Neural progenitor cell (in vitro differentiated cells): ENCODE results near the gene GMFB. TPM values are rescaled to one million over a fixed set of nuclear protein-coding genes. Genes with fewer than 3 reads are reported as not detected.

Experiments used
- DNase-seq: peaks from one replicate; pipeline ENCODE4 v3.0.0-alpha.2; 2016; ENCODE audit warnings: low spot score
- H2AFZ ChIP-seq: fragments of 200-600 bp; sonication (generic); replicated peaks from 2 replicates; pipeline ENCODE4 v1.6.1; 2016; ENCODE audit warnings: antibody characterized with exemption
- H3F3A ChIP-seq: fragments of 200-600 bp; sonication (generic); 2 replicates; pipeline ENCODE4 v1.6.1; 2016; ENCODE audit warnings: antibody characterized with exemption, low read depth
- H3K27ac ChIP-seq: fragments of 200-600 bp; sonication (generic); 2 replicates; pipeline ENCODE4 v1.5.1; 2016; ENCODE audit warnings: mild to moderate bottlenecking
- H3K27me3 ChIP-seq: fragments of 200-600 bp; sonication (generic); 2 replicates; pipeline ENCODE4 v1.6.1; 2016; ENCODE audit warnings: mild to moderate bottlenecking, moderate library complexity
- H3K36me3 ChIP-seq: fragments of 200-600 bp; sonication (generic); 2 replicates; pipeline ENCODE4 v1.5.1; 2016
- H3K4me1 ChIP-seq: fragments of 200-600 bp; sonication (generic); 2 replicates; pipeline ENCODE4 v1.6.1; 2016; ENCODE audit warnings: mixed run types
- H3K4me2 ChIP-seq: fragments of 200-600 bp; sonication (generic); 2 replicates; pipeline ENCODE4 v1.6.1; 2016
- H3K4me3 ChIP-seq: fragments of 200-600 bp; sonication (generic); 2 replicates; pipeline ENCODE4 v1.5.1; 2016
- H3K79me2 ChIP-seq: fragments of 200-600 bp; sonication (generic); 2 replicates; pipeline ENCODE4 v1.6.1; 2016; ENCODE audit warnings: low read depth
- H3K9ac ChIP-seq: fragments of 200-600 bp; sonication (generic); 2 replicates; pipeline ENCODE4 v1.6.1; 2016
- H3K9me3 ChIP-seq: fragments of 200-600 bp; sonication (generic); 2 replicates; pipeline ENCODE4 v1.5.1; 2016; ENCODE audit warnings: low read depth
- H4K20me1 ChIP-seq: fragments of 200-600 bp; sonication (generic); 2 replicates; pipeline ENCODE4 v1.6.1; 2016; ENCODE audit warnings: low read depth
- H3K27ac Mint-ChIP-seq: 3 replicates; pipeline ENCODE4 v1.8.0; 2021; ENCODE audit warnings: mixed read lengths
- H3K27me3 Mint-ChIP-seq: 2 replicates; pipeline ENCODE4 v1.8.0; 2022; ENCODE audit warnings: low read depth, mild to moderate bottlenecking, inconsistent platforms, moderate library complexity, mixed read lengths; ENCODE audit not compliant: insufficient read depth
- H3K36me3 Mint-ChIP-seq: 3 replicates; pipeline ENCODE4 v1.8.0; 2021; ENCODE audit warnings: mixed read lengths
- H3K4me1 Mint-ChIP-seq: 3 replicates; pipeline ENCODE4 v1.8.0; 2021; ENCODE audit warnings: mixed read lengths
- H3K4me3 Mint-ChIP-seq: 3 replicates; pipeline ENCODE4 v1.8.0; 2021; ENCODE audit warnings: mild to moderate bottlenecking, moderate library complexity, mixed read lengths
- H3K9me3 Mint-ChIP-seq: 3 replicates; pipeline ENCODE4 v1.8.0; 2020; ENCODE audit warnings: mixed read lengths
- CTCF ChIP-seq: fragments of 200-600 bp; sonication (generic); IDR thresholded peaks from 2 replicates; pipeline ENCODE4 v1.5.1; 2017; ENCODE audit warnings: antibody characterized with exemption, mild to moderate bottlenecking
- EZH2 ChIP-seq: fragments of 200-600 bp; sonication (generic); IDR thresholded peaks from 2 replicates; pipeline ENCODE4 v1.6.1; 2017; ENCODE audit warnings: antibody characterized with exemption, mild to moderate bottlenecking, moderate library complexity
- EZH2phosphoT487 ChIP-seq: fragments of 200-600 bp; sonication (generic); IDR thresholded peaks from 2 replicates; pipeline ENCODE4 v1.6.1; 2017; ENCODE audit warnings: antibody characterized with exemption
- total RNA-seq: library from RNA; depleted of rRNA; stranded (reverse); fragments of >200 nt; gene quantifications from 2 replicates; pipeline ENCODE4 v1.2.3, GENCODE V29; 2015; ENCODE audit warnings: low replicate concordance

Gene GMFB
- total RNA-seq, 1 donor from 2014 or later: 172 TPM

- H3K36me3 ChIP-seq: peaks cover 4% of the 10 kb centered on the region
- H3K9ac ChIP-seq: no peak overlapping the region
- no peak overlapping the region for H2AFZ ChIP-seq
- H3K27me3 ChIP-seq: no peaks in the 10 kb centered on the region
- Mint-ChIP-seq H3K36me3 (peaks cover 10% of the 10 kb centered on the region), H3K27ac (no peak overlapping the region), H3K27me3 (no peaks in the 10 kb centered on the region), H3K4me3 (no peak overlapping the region), H3K4me1 (peaks cover 12% of the 10 kb centered on the region), H3K9me3 (no peaks in the 10 kb centered on the region)
- no peak for TF ChIP-seq CTCF
- no peak for TF ChIP-seq EZH2phosphoT487
- TF ChIP-seq EZH2: no peak
- no peaks in the 10 kb centered on the region for H3K9me3 ChIP-seq
- DNase-seq: no peak
- H3K4me1 ChIP-seq: peaks cover 26% of the 10 kb centered on the region
- peaks cover 10% of the 10 kb centered on the region for H4K20me1 ChIP-seq
- H3K79me2 ChIP-seq: no peaks in the 10 kb centered on the region
- peaks cover 33% of the 10 kb centered on the region for H3F3A ChIP-seq
- H3K4me3 ChIP-seq: no peak overlapping the region
- H3K27ac ChIP-seq: no peak overlapping the region
- H3K4me2 ChIP-seq: no peak overlapping the region
Observed at GRCh38 chr14:54474232-54474793, 14.5 kb downstream of the GMFB start.

GRCh38 chr14:54472315-54472714 lies 16.5 kb downstream of the GMFB start:
- H3K4me1 ChIP-seq: peaks cover 26% of the 10 kb centered on the region
- peak overlapping the region; percentile 40 for H3K27ac ChIP-seq
- no peaks in the 10 kb centered on the region for H3K27me3 ChIP-seq
- peaks cover 15% of the 10 kb centered on the region for H3K36me3 Mint-ChIP-seq
- TF ChIP-seq EZH2phosphoT487: peak; percentile 84
- TF ChIP-seq EZH2: no peak
- no peak overlapping the region for H3K4me3 Mint-ChIP-seq
- H3K9ac ChIP-seq: no peak overlapping the region
- no peaks in the 10 kb centered on the region for H3K9me3 ChIP-seq
- peak; percentile 73 for DNase-seq
- H3F3A ChIP-seq: peaks cover 33% of the 10 kb centered on the region
- no peaks in the 10 kb centered on the region for H3K36me3 ChIP-seq
- H3K4me2 ChIP-seq: peak overlapping the region; percentile 60
- H3K27me3 Mint-ChIP-seq: peaks cover 1% of the 10 kb centered on the region
- no peak overlapping the region for H2AFZ ChIP-seq
- H3K9me3 Mint-ChIP-seq: peaks cover 8% of the 10 kb centered on the region
- H3K4me3 ChIP-seq: no peak overlapping the region
- H3K27ac Mint-ChIP-seq: peak overlapping the region; percentile 69
- peaks cover 4% of the 10 kb centered on the region for H4K20me1 ChIP-seq
- no peaks in the 10 kb centered on the region for H3K79me2 ChIP-seq
- H3K4me1 Mint-ChIP-seq: peaks cover 12% of the 10 kb centered on the region

GRCh38 chr14:54471641-54472040 lies 17.1 kb downstream of the GMFB start:
- H3K27ac Mint-ChIP-seq: no peak overlapping the region
- no peaks in the 10 kb centered on the region for H3K9me3 ChIP-seq
- H3K9ac ChIP-seq: no peak overlapping the region
- H3K27me3 ChIP-seq: no peaks in the 10 kb centered on the region
- H3K4me3 Mint-ChIP-seq: no peak overlapping the region
- H3K27me3 Mint-ChIP-seq: peaks cover 4% of the 10 kb centered on the region
- peaks cover 9% of the 10 kb centered on the region for H3K9me3 Mint-ChIP-seq
- H3K36me3 Mint-ChIP-seq: peaks cover 15% of the 10 kb centered on the region
- no peaks in the 10 kb centered on the region for H3K79me2 ChIP-seq
- peaks cover 33% of the 10 kb centered on the region for H3F3A ChIP-seq
- no peak overlapping the region for H3K4me3 ChIP-seq
- TF ChIP-seq CTCF (no peak), EZH2phosphoT487 (no peak), EZH2 (no peak)
- H3K4me1 ChIP-seq: peaks cover 26% of the 10 kb centered on the region
- H3K4me2 ChIP-seq: peak overlapping the region; percentile 60
- peaks cover 4% of the 10 kb centered on the region for H4K20me1 ChIP-seq
- peaks cover 12% of the 10 kb centered on the region for H3K4me1 Mint-ChIP-seq
- H3K36me3 ChIP-seq: no peaks in the 10 kb centered on the region
- no peak overlapping the region for H2AFZ ChIP-seq
- no peak for DNase-seq
- H3K27ac ChIP-seq: no peak overlapping the region

GRCh38 chr14:54470701-54471100 lies 18.1 kb downstream of the GMFB start:
- no peak for DNase-seq
- peaks cover 26% of the 10 kb centered on the region for H3K4me1 ChIP-seq
- Mint-ChIP-seq H3K9me3 (peaks cover 9% of the 10 kb centered on the region), H3K4me1 (peaks cover 12% of the 10 kb centered on the region), H3K36me3 (peaks cover 13% of the 10 kb centered on the region), H3K27ac (no peak overlapping the region), H3K27me3 (peaks cover 4% of the 10 kb centered on the region), H3K4me3 (no peak overlapping the region)
- no peaks in the 10 kb centered on the region for H3K27me3 ChIP-seq
- H3K4me3 ChIP-seq: no peak overlapping the region
- H3K36me3 ChIP-seq: no peaks in the 10 kb centered on the region
- TF ChIP-seq EZH2: no peak
- TF ChIP-seq CTCF: no peak
- no peak for TF ChIP-seq EZH2phosphoT487
- H3F3A ChIP-seq: peaks cover 33% of the 10 kb centered on the region
- H3K9me3 ChIP-seq: no peaks in the 10 kb centered on the region
- peaks cover 4% of the 10 kb centered on the region for H4K20me1 ChIP-seq
- no peak overlapping the region for H3K27ac ChIP-seq
- no peaks in the 10 kb centered on the region for H3K79me2 ChIP-seq
- no peak overlapping the region for H3K9ac ChIP-seq
- no peak overlapping the region for H2AFZ ChIP-seq
- H3K4me2 ChIP-seq: no peak overlapping the region
